Parietal lobe (tissue), 2 donors: ENCODE data around the gene MZF1. TPM values are rescaled to one million over a fixed set of nuclear protein-coding genes. Genes with fewer than 3 reads are reported as not detected.

Experiments used
- small RNA-seq: library from RNA; depleted of rRNA; stranded (forward); fragments of <200 nt; gene quantifications from one replicate; pipeline ENCODE3, GENCODE V24; 2014; ENCODE audit warnings: low replicate concordance
- total RNA-seq: library from RNA; depleted of rRNA; stranded (reverse); fragments of >200 nt; gene quantifications from one replicate; pipeline ENCODE4 v1.2.3, GENCODE V29; 2014

Gene MZF1
- 26.3 TPM for total RNA-seq

GRCh38 chr19:58572818-58573657 is at the start of gene MZF1:
MZF1 (minus strand) TSS chr19:58573335; CDS start chr19:58571389, 1,946 bp downstream.

GRCh38 chr19:58558066-58558622 is 15.0 kb downstream of the MZF1 start, which contains the start of gene UBE2M:
UBE2M (minus strand) TSS chr19:58558611; CDS start chr19:58558381, 230 bp downstream.

GRCh38 chr19:58554494-58555368 is 18.4 kb downstream of the MZF1 start, which contains the start of gene CHMP2A:
CHMP2A (minus strand) TSS chr19:58555105; CDS start chr19:58554212, 893 bp downstream.

DNA sequence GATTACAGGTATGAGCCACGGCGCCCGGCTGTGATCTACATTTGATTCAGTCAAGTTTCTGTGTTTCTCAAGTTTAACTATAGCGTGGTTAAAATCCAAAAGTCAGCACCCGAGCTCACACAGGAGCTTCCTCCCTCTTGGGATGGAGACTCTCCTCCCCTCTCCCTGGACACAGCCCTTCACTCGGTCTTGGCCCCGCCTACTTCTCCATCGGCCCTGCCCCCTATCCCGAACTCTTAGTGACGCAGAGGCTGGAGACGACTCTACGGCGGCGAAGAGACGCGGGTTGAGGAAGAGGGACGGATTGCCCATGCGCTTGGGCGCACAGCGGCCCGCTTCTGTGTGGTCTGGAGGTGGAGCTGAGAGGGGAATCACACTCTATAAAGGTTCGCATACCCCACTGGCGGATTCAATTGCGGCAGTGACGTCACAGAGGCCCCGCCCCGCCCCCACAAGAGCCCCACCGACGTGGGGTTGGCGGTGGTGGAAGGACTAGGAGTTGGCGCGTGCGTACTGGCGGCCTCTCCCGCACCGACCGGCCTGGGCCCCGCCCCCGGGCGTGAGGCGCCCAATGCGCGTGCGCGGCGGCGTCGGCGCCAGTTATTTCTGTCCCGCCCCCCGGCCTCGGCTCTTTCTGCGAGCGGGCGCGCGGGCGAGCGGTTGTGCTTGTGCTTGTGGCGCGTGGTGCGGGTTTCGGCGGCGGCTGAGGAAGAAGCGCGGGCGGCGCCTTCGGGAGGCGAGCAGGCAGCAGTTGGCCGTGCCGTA is 29.1 kb downstream of the MZF1 start, which contains the start of gene TRIM28:
TRIM28 (plus strand) TSS at position 239 of the 765 bp plus-strand sequence. CDS start 694 bp downstream, outside the sequence.

GRCh38 chr19:58519355-58520256 is 53.5 kb downstream of the MZF1 start, which contains the start of gene ZBTB45:
ZBTB45 (minus strand) TSS chr19:58519810; CDS start chr19:58517673, 2,137 bp downstream.

Small RNAs within 50 kb of the gene (small RNA-seq; reads per million reads assigned to genes)
- gene MIR6807 = 0.12 reads per million
- not detected for gene RN7SL525P

Other genes starting within 250 kb of the MZF1 start
- gene ZSCAN22, start 246.3 kb downstream of the MZF1 start, total RNA-seq = 4.4 TPM
- 4.1 TPM for gene A1BG, start 219.8 kb downstream of the MZF1 start, total RNA-seq
- 8.1 TPM for gene ZNF497, start 210.6 kb downstream of the MZF1 start, total RNA-seq
- 1.6 TPM for gene ZNF837, start 192.3 kb downstream of the MZF1 start, total RNA-seq
- gene RPS5, start 186.1 kb downstream of the MZF1 start, total RNA-seq = 1,498 TPM
- not detected for gene RNF225, start 177.7 kb downstream of the MZF1 start, total RNA-seq
- 27.9 TPM for gene ZNF584, start 164.7 kb downstream of the MZF1 start, total RNA-seq
- 21.0 TPM for gene ZNF132, start 133.2 kb downstream of the MZF1 start, total RNA-seq
- gene ZNF324B, start 121.7 kb downstream of the MZF1 start, total RNA-seq = 21.9 TPM
- gene ZNF324, start 106.3 kb downstream of the MZF1 start, total RNA-seq = 34.1 TPM
- gene ZNF446, start 97.0 kb downstream of the MZF1 start, total RNA-seq = 16.0 TPM
- 7.5 TPM for gene SLC27A5, start 61.3 kb downstream of the MZF1 start, total RNA-seq
- 10.3 TPM for gene ZBTB45, start 53.5 kb downstream of the MZF1 start, total RNA-seq
- gene TRIM28, start 29.3 kb downstream of the MZF1 start, total RNA-seq = 345 TPM
- 72.0 TPM for gene CHMP2A, start 18.2 kb downstream of the MZF1 start, total RNA-seq
- gene UBE2M, start 14.7 kb downstream of the MZF1 start, total RNA-seq = 38.8 TPM